22Rv1 (cell line): ENCODE data around the gene CREG2.
A peak's percentile ranks its signal among the peaks of the same experiment; 100 is the strongest.

Experiments used
- CTCF ChIP-seq: fragments of 450-650 bp; IDR thresholded peaks from 2 replicates; pipeline ENCODE4 v1.5.1; 2017; ENCODE audit warnings: mild to moderate bottlenecking
- ZFX ChIP-seq: fragments of 450-650 bp; IDR thresholded peaks from 2 replicates; pipeline ENCODE4 v1.6.1; 2017; ENCODE audit warnings: antibody characterized with exemption, borderline replicate concordance

GRCh38 chr2:101387151-101387834 lies at the start of gene CREG2:
- TF ChIP-seq CTCF (peak; percentile 68), ZFX (no peak)
